ENCODE measurements around the gene ASIP. TPM values are rescaled to one million over a fixed set of nuclear protein-coding genes. Genes with fewer than 3 reads are reported as not detected.

Gene ASIP
- total and polyA plus RNA-seq, 2 of the 13 experiments (the other 11 are each of a cell fraction or from before 2014, with no cell fraction given) = not detected

DNA sequence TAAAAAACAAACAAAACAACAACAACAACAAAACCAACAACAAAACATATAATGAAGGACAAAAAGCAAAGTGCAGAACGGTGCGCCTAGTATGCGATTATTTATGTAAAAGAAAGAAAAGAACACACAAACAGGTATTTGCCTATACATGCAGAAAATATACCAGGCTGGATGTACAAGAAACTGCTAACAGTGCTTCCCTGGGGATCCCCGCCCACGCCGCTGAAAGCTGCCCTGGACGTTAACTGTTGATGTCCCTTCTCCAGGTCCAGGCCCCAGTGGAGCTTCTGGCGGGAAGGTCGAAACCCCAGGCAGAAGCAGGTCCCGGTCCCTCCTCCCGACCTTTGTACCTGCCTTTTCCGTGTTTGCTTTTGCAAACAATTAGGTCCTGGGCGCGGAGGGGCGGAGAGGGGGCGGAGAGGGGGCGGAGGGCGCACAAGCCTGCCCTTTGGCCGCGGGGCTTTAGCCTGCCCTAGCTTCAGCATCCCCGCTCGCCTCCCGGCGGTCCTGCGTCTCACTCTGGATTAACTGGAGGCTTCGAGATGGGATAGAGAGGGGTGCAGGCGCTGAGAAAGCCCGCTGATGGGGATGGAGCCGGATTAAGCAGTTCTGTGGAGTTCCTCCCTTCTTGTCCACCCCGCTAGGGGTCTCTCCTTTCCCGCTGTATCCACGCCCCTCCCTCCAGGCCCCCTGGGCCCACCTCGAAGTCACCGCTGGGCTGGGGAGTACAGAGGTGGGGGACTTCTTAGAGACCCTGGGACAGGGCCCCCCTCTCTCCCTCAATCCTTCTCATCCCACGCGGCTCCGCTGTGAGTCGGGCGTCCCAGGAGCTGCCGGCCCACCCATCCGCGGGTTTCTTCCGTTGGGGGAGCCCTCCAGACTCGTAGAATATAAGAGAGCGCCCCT lies 70.1 kb downstream of the ASIP start (continued):
- peak; percentile 67; the same call in 1 of the 2 replicates for TF ChIP-seq PAX8 (CRISPR knock-in tag; IDR thresholded peaks at IDR 0.05; ENCODE audit: borderline replicate concordance)
- TF ChIP-seq ZNF703 (CRISPR knock-in tag; IDR thresholded peaks at IDR 0.05; ENCODE audit: borderline replicate concordance) = no peak
- peak; percentile 93 for TF ChIP-seq NCOR1 (IDR thresholded peaks at IDR 0.05; ENCODE audit: borderline replicate concordance, low read length)
- TF ChIP-seq ZFP37 (CRISPR knock-in tag; IDR thresholded peaks at IDR 0.05; ENCODE audit: borderline replicate concordance) = peak; percentile 94
- peak; percentile 98 for TF ChIP-seq ZNF746 (CRISPR knock-in tag; IDR thresholded peaks at IDR 0.05)
- TF ChIP-seq RARA (CRISPR knock-in tag; IDR thresholded peaks at IDR 0.05) = peak; percentile 94
- TF ChIP-seq ZNF430 (CRISPR knock-in tag; IDR thresholded peaks at IDR 0.05) = peak; percentile 99
- TF ChIP-seq ZNF724P (CRISPR knock-in tag; IDR thresholded peaks at IDR 0.05; ENCODE audit: borderline replicate concordance) = peak; percentile 80; the same call in 1 of the 2 replicates
- peak; percentile 88 for TF ChIP-seq ZNF205 (CRISPR knock-in tag; IDR thresholded peaks at IDR 0.05)
- peak; percentile 91; the same call in 1 of the 2 replicates for TF ChIP-seq RXRA (CRISPR knock-in tag; IDR thresholded peaks at IDR 0.05)
- TF ChIP-seq MBD4 (IDR thresholded peaks at IDR 0.05; ENCODE audit: borderline replicate concordance, low read length) = no peak
- TF ChIP-seq DDIT3 (CRISPR knock-in tag; IDR thresholded peaks at IDR 0.05) = no peak
- TF ChIP-seq ZNF547 (CRISPR knock-in tag; IDR thresholded peaks at IDR 0.05) = peak; percentile 81; the same call in 1 of the 2 replicates
- no peak; the same call in 1 of the 2 replicates for TF ChIP-seq ZBTB40 (IDR thresholded peaks at IDR 0.05)
- TF ChIP-seq ZBTB40 (CRISPR knock-in tag; IDR thresholded peaks at IDR 0.05) = peak; percentile 49; the same call in 1 of the 2 replicates
- TF ChIP-seq ZNF672 (CRISPR knock-in tag; IDR thresholded peaks at IDR 0.05) = 0 out of 2 replicates have a peak, but pooled peaks have one; percentile 68
- TF ChIP-seq ZNF451 (CRISPR knock-in tag; IDR thresholded peaks at IDR 0.05) = 0 out of 2 replicates have a peak, but pooled peaks have one; percentile 40
- TF ChIP-seq ZNF24 (IDR thresholded peaks at IDR 0.05) = peak; percentile 69; the same call in 1 of the 2 replicates
- peak; percentile 79 for TF ChIP-seq HHEX (CRISPR knock-in tag; IDR thresholded peaks at IDR 0.05)
- peak; percentile 87 for TF ChIP-seq IRF2 (CRISPR knock-in tag; IDR thresholded peaks at IDR 0.05)
- TF ChIP-seq NONO (IDR thresholded peaks at IDR 0.05) = no peak
- TF ChIP-seq NONO (CRISPR knock-in tag; conservative IDR thresholded peaks at IDR 0.05) = peak; percentile 98

Measured in HepG2 (cell line).